Skeletal muscle tissue (tissue), 4 donors: Measurements from ENCODE around the gene ATP7B. TPM values are rescaled to one million over a fixed set of nuclear protein-coding genes. Genes with fewer than 3 reads are reported as not detected.

ENCODE experiments used
- H3K27ac ChIP-seq: one replicate; pipeline ENCODE4 v1.7.0; 2013; ENCODE audit warnings: mild to moderate bottlenecking, low read depth, low read length, inconsistent platforms
- H3K27me3 ChIP-seq, 3 donors: one replicate each; pipeline ENCODE4 v1.7.0; 2013; ENCODE audit warnings: low read length in 3 of 3; ENCODE audit not compliant: control insufficient read depth in 3 of 3, insufficient read depth in 3 of 3
- H3K36me3 ChIP-seq, 3 donors: one replicate each; pipeline ENCODE4 v1.7.0; 2013; ENCODE audit warnings: low read length in 3 of 3; ENCODE audit not compliant: control insufficient read depth in 3 of 3, insufficient read depth in 3 of 3
- H3K4me1 ChIP-seq, 3 donors: one replicate each; pipeline ENCODE4 v1.7.0; 2013; ENCODE audit warnings: low read length in 3 of 3, mild to moderate bottlenecking in 3 of 3; ENCODE audit not compliant: control insufficient read depth in 3 of 3, insufficient read depth in 3 of 3
- H3K4me3 ChIP-seq, 3 donors: one replicate each; pipeline ENCODE4 v1.7.0; 2013; ENCODE audit warnings: low read length in 3 of 3
- H3K9ac ChIP-seq, 3 donors: one replicate each; pipeline ENCODE4 v1.7.0; 2013; ENCODE audit warnings: low read length in 3 of 3, mild to moderate bottlenecking in 3 of 3, moderate library complexity in 2 of 3, low read depth in 1 of 3
- H3K9me3 ChIP-seq, 3 donors: one replicate each; pipeline ENCODE4 v1.7.0; 2013; ENCODE audit warnings: low read length in 3 of 3; ENCODE audit not compliant: control insufficient read depth in 3 of 3
- total RNA-seq: library from RNA; depleted of rRNA; stranded (reverse); fragments of >200 nt; gene quantifications from one replicate; pipeline ENCODE4 v1.2.3, GENCODE V29; 2014
- donor health status: Osteomylitis.

ATP7B gene
- total RNA-seq, 1 donor from 2014 or later: 6.3 TPM

DNA sequence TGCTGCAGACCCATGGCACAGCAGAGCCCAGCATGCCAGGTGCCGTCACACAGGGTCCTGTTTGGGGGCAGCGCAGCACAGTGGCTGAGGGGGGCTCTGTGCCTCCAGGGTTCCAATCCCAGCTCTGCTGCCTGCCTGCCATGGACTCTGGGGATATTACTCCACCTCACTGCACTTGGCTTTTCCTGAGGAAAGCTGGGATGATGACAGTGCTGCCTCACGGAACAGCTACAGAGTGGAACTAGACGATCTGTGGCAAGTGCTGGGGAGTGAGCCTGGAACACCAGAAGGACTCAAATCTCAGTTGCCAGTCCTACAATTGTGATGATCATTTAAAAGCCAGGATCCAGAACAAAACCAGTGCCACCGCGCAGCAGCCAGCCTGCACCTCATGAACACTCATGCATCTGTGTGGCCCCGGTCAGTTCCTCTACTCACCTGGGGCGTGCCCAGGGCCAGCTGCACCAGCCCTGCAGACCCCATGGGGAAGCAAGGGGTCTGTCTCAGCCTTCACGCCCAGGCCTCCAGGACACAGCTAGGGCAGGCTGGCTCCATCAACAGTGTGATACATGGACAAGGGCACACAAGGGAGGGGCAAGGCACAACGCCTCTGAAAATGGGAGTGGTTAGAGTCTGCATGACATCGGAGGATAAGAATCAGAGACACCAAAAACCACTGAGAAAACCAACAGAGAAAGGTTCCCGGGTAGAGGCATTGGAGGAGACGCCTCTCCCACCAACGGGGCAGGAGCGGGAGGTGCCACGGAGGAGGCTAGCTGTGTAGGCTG, 55.2 kb downstream of the ATP7B start:
- peaks cover 8 to 15% (median 10%) of the 10 kb centered on the region in 3 donors for H3K4me1 ChIP-seq
- peaks cover 5 to 18% (median 8%) of the 10 kb centered on the region in 3 donors for H3K36me3 ChIP-seq
- H3K27ac ChIP-seq: no peak overlapping the region
- peak overlapping the region in 1 of 3 donors; percentile 41 for H3K4me3 ChIP-seq
- H3K27me3 ChIP-seq: no peaks in the 10 kb centered on the region
- H3K9ac ChIP-seq: no peak overlapping the region
- H3K9me3 ChIP-seq: no peaks in the 10 kb centered on the region

DNA sequence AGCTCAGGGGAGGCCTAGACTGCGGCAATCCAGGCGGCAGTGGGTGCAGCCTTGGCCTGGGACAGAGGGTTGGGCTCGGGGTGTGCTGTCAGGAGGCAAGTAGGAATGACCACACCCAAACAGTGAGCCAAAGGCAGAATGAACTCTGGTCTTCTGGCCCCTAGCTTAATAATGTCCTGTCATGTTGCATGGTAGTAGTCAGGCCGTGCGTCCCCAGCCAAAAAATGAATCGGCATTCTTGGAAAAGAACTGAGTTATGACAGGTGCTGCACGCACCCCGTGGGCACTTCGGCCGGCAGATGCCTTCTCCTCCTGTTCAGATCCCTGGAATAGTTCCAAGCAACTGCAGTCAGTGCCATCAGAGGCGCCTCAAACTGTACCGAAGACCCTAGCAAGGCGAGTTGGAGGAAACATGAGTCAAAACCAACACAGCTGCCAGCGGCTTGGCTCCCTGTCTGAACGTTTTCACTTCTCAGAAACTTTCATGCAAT, 55.9 kb downstream of the ATP7B start:
- Histone ChIP-seq H3K36me3 (peaks cover 6 to 20% (median 8%) of the 10 kb centered on the region in 3 donors), H3K9ac (peak overlapping the region in 1 of 3 donors; percentile 27), H3K27me3 (no peaks in the 10 kb centered on the region), H3K4me1 (peaks cover 8 to 15% (median 10%) of the 10 kb centered on the region in 3 donors), H3K4me3 (peak overlapping the region in 2 of 3 donors; percentile 31 to 41), H3K9me3 (no peaks in the 10 kb centered on the region), H3K27ac (peak overlapping the region; percentile 75)

DNA sequence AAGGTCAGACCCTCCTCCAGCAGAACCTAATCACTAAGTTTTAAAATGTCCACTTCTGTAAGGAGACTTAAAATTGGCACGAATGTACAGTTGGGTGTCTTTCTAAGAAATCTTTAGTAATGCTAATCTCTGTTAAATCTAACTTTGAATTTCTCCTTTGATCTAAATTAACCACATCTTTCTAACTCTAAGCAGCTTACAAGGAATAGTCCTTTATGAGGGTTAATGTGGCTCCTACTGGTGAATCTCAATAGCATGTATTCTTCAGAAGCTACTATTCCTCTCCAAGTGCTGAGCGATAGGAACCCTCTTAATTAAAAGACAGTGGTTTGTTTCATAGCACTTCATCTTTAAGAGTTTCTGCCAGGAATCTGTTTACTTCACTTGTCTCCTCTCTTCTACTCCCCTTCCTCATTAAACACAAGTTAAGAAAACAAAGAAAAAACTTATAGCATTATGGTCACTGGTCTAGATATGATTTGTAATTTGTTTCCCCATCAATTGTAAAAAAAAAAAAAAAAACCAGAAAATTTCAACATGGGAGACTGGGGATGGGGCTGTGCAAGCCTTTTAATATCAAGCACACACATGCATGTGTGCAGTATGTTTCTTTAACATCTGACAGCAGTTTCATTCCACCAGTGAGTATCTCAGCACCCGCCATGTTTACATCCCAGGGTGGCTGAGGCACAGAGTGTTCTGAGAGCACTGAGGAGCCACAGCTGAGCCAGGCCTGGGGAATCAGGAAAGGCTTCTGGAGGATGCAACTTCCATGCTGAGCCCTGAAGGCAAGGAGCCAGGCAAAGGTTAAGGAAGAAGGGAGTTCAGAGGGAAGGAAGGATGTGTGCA, 57.7 kb downstream of the ATP7B start:
- Histone ChIP-seq H3K4me1 (peaks cover 8 to 15% (median 10%) of the 10 kb centered on the region in 3 donors), H3K27me3 (no peaks in the 10 kb centered on the region), H3K9me3 (no peaks in the 10 kb centered on the region), H3K27ac (no peak overlapping the region), H3K4me3 (no peak overlapping the region), H3K36me3 (peaks cover 6 to 18% (median 8%) of the 10 kb centered on the region in 3 donors), H3K9ac (no peak overlapping the region)

DNA sequence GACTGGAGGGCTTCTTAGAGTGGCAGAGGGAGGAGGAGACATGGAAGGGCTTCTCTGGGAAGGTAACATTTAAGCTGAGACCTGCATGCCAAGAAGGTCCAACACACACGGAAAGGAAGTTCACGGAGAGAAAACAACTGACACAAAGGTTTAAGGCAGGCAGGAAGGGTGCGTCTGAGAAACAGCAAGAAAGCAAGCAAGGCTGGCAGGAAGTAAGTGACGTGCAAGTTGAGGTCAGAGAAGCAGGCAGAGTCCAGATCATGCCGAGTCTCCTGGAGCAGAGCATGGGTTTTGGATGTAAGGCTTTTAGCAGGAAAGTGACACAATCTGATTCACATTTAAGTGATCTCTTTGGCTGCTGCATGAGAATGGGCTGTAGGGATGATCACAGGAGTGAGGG, 60.5 kb downstream of the ATP7B start:
- Histone ChIP-seq H3K27ac (no peak overlapping the region), H3K9me3 (no peaks in the 10 kb centered on the region), H3K9ac (no peak overlapping the region), H3K36me3 (peaks cover 6 to 18% (median 7%) of the 10 kb centered on the region in 3 donors), H3K4me3 (no peak overlapping the region), H3K4me1 (peaks cover 8 to 12% (median 10%) of the 10 kb centered on the region in 3 donors), H3K27me3 (no peaks in the 10 kb centered on the region)

DNA sequence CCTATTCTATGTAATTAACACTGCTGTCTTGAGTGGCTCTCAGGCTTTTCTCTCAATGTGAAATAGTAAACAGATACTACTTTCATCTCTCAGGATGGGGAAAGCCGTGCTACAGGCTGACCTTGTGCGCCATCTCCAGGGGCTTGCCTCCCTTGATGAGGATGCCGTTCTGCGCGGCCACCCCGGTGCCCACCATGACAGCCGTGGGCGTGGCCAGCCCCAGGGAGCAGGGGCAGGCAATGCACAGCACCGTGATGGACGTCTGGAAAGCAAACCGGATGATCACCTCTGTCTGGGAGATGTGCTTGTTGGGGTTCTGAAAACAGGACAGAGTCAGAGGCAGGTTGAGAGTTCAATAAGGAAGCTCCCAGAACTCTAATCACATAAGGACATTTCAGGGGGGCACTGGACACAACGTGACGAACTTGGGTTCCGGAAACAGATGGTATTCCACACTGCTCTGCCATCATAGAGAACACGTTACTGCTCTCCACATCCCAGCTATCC, 65.0 kb downstream of the ATP7B start:
- no peaks in the 10 kb centered on the region for H3K4me1 ChIP-seq

DNA sequence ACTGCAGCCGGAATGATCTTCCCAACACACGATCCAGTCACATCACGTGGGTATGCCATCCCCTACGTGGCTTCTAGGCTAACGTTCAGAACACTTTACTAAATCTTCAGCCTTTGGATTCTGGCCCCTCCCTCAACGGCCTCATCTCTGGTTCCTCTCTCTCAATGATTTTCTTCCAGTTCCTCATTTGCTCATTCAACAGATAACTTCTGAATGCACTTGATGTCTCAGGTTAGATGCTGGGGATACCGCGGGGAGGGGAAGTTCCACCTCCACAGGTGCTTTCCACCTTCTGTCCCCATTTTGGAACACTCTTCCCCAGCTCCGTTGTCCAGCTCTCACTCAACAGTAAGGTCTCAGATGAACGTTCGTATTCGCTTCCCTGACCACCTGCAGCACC, 66.1 kb downstream of the ATP7B start:
- peaks cover 12 to 34% (median 31%) of the 10 kb centered on the region in 3 donors for H3K36me3 ChIP-seq
- H3K9me3 ChIP-seq: no peaks in the 10 kb centered on the region

More for the DNA sequence above, 65.0 kb downstream of the ATP7B start:
- Histone ChIP-seq H3K9ac (no peak overlapping the region), H3K36me3 (peaks cover 15 to 34% (median 28%) of the 10 kb centered on the region in 3 donors), H3K4me3 (no peak overlapping the region), H3K27me3 (no peaks in the 10 kb centered on the region), H3K27ac (no peak overlapping the region), H3K9me3 (no peaks in the 10 kb centered on the region)

DNA sequence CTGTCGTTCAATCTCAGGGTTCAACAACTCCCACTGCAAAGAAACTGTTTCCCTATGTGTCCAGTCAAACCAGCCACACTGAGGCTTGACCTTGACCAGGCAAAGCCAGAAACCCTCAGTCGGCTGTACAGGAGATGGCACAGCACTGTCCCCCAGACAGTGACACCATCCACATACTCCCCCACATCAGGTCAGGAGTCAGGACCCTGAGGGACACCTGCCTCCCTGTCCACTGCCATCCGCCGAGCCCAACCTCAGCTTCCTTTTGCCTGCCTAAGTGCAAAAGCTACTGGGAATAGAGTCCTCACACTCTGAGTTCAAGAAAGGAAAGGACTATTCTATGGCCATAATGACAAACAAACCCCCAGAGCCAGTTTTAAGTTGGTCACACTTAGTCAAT, 66.8 kb downstream of the ATP7B start:
- no peak overlapping the region for H3K4me3 ChIP-seq
- H3K27me3 ChIP-seq: no peaks in the 10 kb centered on the region
- H3K9me3 ChIP-seq: no peaks in the 10 kb centered on the region
- H3K27ac ChIP-seq: no peak overlapping the region
- H3K9ac ChIP-seq: no peak overlapping the region
- no peaks in the 10 kb centered on the region for H3K4me1 ChIP-seq
- H3K36me3 ChIP-seq: peaks cover 12 to 33% (median 31%) of the 10 kb centered on the region in 3 donors

More for the DNA sequence above, 66.1 kb downstream of the ATP7B start:
- Histone ChIP-seq H3K4me3 (no peak overlapping the region), H3K27me3 (no peaks in the 10 kb centered on the region), H3K27ac (no peak overlapping the region), H3K9ac (no peak overlapping the region), H3K4me1 (no peaks in the 10 kb centered on the region)

DNA sequence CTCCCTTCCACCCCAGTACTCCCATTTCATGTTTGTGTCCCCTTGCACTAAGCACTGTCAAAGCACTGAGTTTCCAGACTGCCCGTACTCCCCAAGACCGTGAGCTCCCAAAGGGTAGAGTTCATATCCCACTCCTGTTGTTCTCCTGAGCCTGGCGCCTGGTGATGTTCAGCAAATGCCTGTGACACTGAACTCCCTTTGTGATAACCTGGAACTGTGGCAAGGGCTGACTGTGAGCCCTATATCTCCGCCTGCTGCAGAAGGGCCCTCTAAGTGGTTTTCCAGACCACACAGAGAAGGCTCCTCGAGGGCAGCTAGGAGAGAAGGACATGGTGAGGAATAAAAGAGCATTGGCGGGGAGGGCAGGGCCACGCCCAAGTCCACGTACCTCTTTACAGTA, 67.5 kb downstream of the ATP7B start:
- Histone ChIP-seq H3K9me3 (no peaks in the 10 kb centered on the region), H3K27ac (no peak overlapping the region), H3K36me3 (peaks cover 15 to 35% (median 34%) of the 10 kb centered on the region in 3 donors), H3K4me3 (no peak overlapping the region), H3K4me1 (no peaks in the 10 kb centered on the region), H3K9ac (no peak overlapping the region), H3K27me3 (no peaks in the 10 kb centered on the region)

DNA sequence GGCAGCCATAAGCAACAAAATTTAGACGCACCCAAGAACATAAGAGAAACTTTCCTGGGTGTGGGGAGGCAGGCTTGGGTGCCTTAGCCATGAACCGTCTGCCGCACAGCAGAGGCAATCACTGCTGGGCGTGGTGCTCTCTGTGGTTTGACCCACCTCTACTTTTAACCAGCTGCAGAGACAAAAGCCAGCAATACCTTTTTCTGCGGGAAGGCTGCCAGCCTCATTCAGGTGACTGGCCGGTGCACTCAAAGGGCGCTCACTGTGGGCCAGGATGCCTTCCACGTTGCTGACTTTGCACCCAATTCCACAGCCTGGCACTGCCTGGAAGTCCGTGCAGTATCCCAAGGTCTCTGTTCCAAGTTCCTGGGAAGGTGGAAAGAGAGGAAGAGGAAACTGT, 69.1 kb downstream of the ATP7B start:
- Histone ChIP-seq H3K36me3 (peaks cover 25 to 43% (median 42%) of the 10 kb centered on the region in 3 donors), H3K27me3 (no peaks in the 10 kb centered on the region), H3K4me3 (no peak overlapping the region), H3K27ac (no peak overlapping the region), H3K9ac (no peak overlapping the region), H3K9me3 (no peaks in the 10 kb centered on the region), H3K4me1 (no peaks in the 10 kb centered on the region)
